ENCODE results near the gene SCN5A.

- TF ChIP-seq CTCF (IDR thresholded peaks at IDR 0.05) (no peak), EP300 (IDR thresholded peaks at IDR 0.05) (no peak)
Measured at GRCh38 chr3:38587548-38588131, 61.8 kb downstream of the SCN5A start.
